ENCODE measurements around the gene WEE1. TPM values are rescaled to one million over a fixed set of nuclear protein-coding genes. Genes with fewer than 3 reads are reported as not detected.

The WEE1 gene
- total and polyA plus RNA-seq, 2 donors from 2014 or later, result 7.9 to 33.9 TPM

DNA sequence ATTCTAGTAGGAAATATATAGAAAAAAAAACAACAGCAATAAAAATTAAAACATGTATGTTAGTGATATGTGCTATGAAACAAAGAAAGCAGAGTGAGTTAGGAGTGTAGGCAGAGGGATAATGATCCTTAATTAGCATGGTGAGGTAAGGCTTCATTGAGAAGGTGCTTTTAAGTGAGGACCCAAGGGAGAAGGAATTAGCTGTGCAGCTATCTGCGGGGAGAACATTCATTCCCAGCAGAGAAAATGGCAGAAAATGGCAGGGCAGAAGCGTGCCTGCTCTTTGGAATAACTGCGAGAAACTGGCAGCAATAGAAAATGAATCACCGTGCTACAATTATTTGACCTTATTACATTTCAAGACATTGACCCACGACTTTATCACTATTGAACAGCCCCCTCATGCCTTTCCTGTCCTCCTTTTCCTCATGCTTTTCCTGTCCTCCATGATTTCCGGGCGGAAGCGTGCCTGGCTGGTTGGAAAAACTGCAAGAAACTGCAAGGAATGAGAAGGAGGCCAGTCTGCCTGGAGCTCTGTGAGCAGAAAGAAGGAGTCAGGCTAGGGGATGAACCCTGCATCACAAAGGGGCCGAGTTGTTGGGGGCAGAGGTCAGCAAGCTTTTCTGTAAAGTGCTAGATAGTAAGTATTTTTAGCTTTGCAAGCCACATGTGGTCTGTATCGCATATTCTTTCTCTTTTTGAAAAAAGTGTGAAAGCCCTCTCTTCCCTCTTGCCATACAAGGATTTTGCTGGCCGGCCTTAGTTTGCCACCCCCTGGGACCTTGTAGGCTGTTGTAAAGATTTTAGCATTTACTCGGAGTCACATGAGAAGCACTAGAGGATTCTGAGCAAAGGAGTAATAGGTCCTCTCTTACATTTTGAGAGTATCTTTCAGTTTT, 53.3 kb downstream of the WEE1 start:
- peaks cover 0 to 2% (median 0%) of the 10 kb centered on the region in 3 donors for H3K4me1 ChIP-seq (ENCODE audit: control insufficient read depth in 2 of 3, insufficient read depth in 2 of 3, low read depth in 1 of 3, low read length in 3 of 3)
- DNase-seq, result peak in 2 of 5 donors; percentile 20 to 54
- no peak for TF ChIP-seq CTCF (IDR thresholded peaks at IDR 0.05; ENCODE audit: borderline replicate concordance, extremely low read depth, insufficient read depth)
- intact Hi-C loops (cut with DNase I), result no loop called here
- H3K9ac ChIP-seq (ENCODE audit: low read length in 3 of 3), result no peak overlapping the region
- FAIRE-seq, result no peak
- H3K36me3 ChIP-seq (ENCODE audit: control insufficient read depth in 2 of 3, insufficient read depth in 3 of 3, low read length in 3 of 3), result no peaks in the 10 kb centered on the region
- H3K27me3 ChIP-seq (ENCODE audit: control insufficient read depth, insufficient read depth, low read length), result no peaks in the 10 kb centered on the region
- no peaks in the 10 kb centered on the region for H3K9me3 ChIP-seq (ENCODE audit: control insufficient read depth in 2 of 3, insufficient read depth in 1 of 3, low read length in 3 of 3)
- no peak overlapping the region for H3K27ac ChIP-seq (ENCODE audit: low read depth in 2 of 2, low read length in 2 of 2)
- H3K4me3 ChIP-seq (ENCODE audit: low read length in 3 of 3), result no peak overlapping the region

GRCh38 chr11:9629064-9629463, 55.6 kb downstream of the WEE1 start:
- TF ChIP-seq CTCF (IDR thresholded peaks at IDR 0.05; ENCODE audit: borderline replicate concordance, extremely low read depth, insufficient read depth), result no peak
- Histone ChIP-seq H3K27ac (ENCODE audit: low read depth in 2 of 2, low read length in 2 of 2) (no peak overlapping the region), H3K36me3 (ENCODE audit: control insufficient read depth in 2 of 3, insufficient read depth in 3 of 3, low read length in 3 of 3) (no peaks in the 10 kb centered on the region), H3K9me3 (ENCODE audit: control insufficient read depth in 2 of 3, insufficient read depth in 1 of 3, low read length in 3 of 3) (no peaks in the 10 kb centered on the region), H3K27me3 (ENCODE audit: control insufficient read depth, insufficient read depth, low read length) (no peaks in the 10 kb centered on the region), H3K4me3 (ENCODE audit: low read length in 3 of 3) (no peak overlapping the region), H3K9ac (ENCODE audit: low read length in 3 of 3) (no peak overlapping the region), H3K4me1 (ENCODE audit: control insufficient read depth in 2 of 3, insufficient read depth in 2 of 3, low read depth in 1 of 3, low read length in 3 of 3) (peaks cover 0 to 2% (median 0%) of the 10 kb centered on the region in 3 donors)
- DNase-seq (no peak), FAIRE-seq (no peak)
- intact Hi-C loops (cut with DNase I), result no loop called here

GRCh38 chr11:9633679-9634078, 60.2 kb downstream of the WEE1 start:
- Histone ChIP-seq H3K27me3 (ENCODE audit: control insufficient read depth, insufficient read depth, low read length) (no peaks in the 10 kb centered on the region), H3K4me1 (ENCODE audit: control insufficient read depth in 2 of 3, insufficient read depth in 2 of 3, low read depth in 1 of 3, low read length in 3 of 3) (no peaks in the 10 kb centered on the region), H3K9ac (ENCODE audit: low read length in 3 of 3) (no peak overlapping the region), H3K9me3 (ENCODE audit: control insufficient read depth in 2 of 3, insufficient read depth in 1 of 3, low read length in 3 of 3) (no peaks in the 10 kb centered on the region), H3K27ac (ENCODE audit: low read depth in 2 of 2, low read length in 2 of 2) (no peak overlapping the region), H3K36me3 (ENCODE audit: control insufficient read depth in 2 of 3, insufficient read depth in 3 of 3, low read length in 3 of 3) (no peaks in the 10 kb centered on the region), H3K4me3 (ENCODE audit: low read length in 3 of 3) (no peak overlapping the region)
- DNase-seq (no peak), FAIRE-seq (no peak)
- intact Hi-C loops (cut with DNase I), result no loop called here
- TF ChIP-seq CTCF (IDR thresholded peaks at IDR 0.05; ENCODE audit: borderline replicate concordance, extremely low read depth, insufficient read depth), result no peak

Data from kidney (tissue), 14 donors.